Body of pancreas (tissue), 4 donors: ENCODE data around the gene LIN7A.

Source experiments
- CTCF ChIP-seq, 7 experiments: fragments of 450-650 bp in 4 of 7; fragments of 200-600 bp in 3 of 7; sonication (generic) in 3 of 7; IDR thresholded peaks; one replicate each; pipeline ENCODE4 v1.5.1; 2016 to 2019; ENCODE audit warnings: antibody characterized with exemption in 7 of 7
- POLR2A ChIP-seq, 3 donors: fragments of 450-650 bp; IDR thresholded peaks; one replicate each; pipeline ENCODE4 v1.6.1; 2016; ENCODE audit warnings: antibody characterized with exemption in 3 of 3, mild to moderate bottlenecking in 2 of 3

GRCh38 chr12:80791863-80792262 lies 145.9 kb downstream of the LIN7A start:
- TF ChIP-seq CTCF (IDR thresholded peaks at IDR 0.05) = no peak
- TF ChIP-seq POLR2A (IDR thresholded peaks at IDR 0.05) = no peak
